K562 treated with DMSO at 1 percent for 24 hours (cell line): ENCODE data around the gene ULBP1. TPM values are rescaled to one million over a fixed set of nuclear protein-coding genes. Genes with fewer than 3 reads are reported as not detected.

ENCODE experiments used
- total RNA-seq: library from RNA; unstranded; fragments of 300-600 nt; gene quantifications from 2 replicates; pipeline ENCODE4 v1.2.3, GENCODE V29; 2022; ENCODE audit warnings: low read depth; ENCODE audit not compliant: insufficient read depth

The ULBP1 gene
- 7.2 and 7.7 TPM in 2 replicates for total RNA-seq

DNA sequence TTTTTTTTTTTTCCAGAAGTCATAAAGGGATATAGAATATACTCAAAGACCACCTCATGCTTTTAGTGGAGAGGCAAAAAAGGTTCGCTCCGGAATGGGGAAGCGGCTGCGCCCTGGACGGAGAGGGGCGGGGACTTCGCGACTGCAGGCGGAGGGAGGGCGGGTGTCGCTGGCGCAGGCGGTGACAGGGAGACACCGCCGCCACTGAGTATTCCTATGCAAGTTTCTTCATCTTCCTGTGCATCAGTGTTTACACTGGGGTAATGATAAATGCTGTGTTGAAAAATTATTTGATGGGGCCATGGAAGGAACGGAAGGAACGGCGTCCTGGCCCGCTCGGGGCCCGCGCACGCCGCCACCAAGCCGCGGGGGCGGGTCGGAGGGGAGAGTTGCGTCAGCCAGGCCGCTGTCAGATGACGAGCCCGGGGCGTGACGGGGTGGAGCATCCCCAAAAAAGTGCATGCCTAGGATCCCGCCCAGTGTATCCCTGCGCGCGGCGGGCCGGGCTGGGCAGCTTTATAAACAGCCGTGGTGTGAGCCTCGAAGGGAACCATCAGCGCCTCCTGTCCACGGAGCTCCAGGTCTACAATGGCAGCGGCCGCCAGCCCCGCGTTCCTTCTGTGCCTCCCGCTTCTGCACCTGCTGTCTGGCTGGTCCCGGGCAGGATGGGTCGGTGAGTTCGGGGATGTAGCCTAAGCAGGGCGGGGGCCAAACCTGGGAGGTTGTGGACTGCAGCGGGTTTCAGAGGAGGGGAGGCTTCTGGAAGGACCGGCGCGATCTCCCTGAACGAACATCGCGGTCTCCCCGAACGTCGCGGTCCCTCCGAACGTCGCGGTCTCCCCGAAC is at the start of gene ULBP1:
ULBP1 (plus strand) TSS at position 482 of the 846 bp plus-strand sequence; CDS start at position 589, 107 bp downstream.

DNA sequence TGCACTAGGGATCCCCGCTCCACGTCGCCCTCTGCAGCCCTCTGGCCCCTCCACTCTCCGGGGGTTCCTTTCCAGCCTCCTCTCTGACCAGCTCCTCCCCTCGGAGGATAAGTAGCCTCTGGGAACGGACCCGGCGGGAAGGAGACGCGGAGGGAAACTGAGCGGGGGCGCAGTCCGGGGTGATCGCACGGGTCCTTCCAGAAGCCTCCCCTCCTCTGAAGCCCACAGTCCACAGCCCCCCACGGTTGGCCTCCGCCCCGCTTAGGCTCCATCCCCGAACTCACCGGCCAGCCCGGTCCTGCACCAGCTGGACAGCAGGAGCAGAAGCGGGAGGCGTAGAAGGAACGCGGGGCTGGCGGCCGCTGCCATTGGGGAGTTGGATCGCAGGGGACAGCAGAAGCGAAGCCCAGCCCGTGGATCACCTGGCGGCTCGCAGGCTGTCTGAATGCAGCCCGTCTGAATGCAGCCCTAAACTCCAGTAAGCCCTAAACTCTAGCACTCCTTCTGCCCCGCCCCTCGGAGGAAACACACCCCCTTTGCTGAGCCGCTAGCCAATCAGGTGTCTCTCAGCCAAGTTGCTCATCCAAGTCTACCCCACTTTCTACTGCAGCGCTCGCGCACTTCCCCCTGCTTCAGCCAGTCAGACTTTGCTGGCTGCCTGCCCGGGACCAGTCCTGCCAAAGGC is 41.0 kb upstream of the ULBP1 start, which contains the start of gene RAET1G:
RAET1G (minus strand) TSS at position 480 of the 685 bp plus-strand sequence; CDS start at position 369, 111 bp downstream.

GRCh38 chr6:149941583-149942460 is 21.9 kb upstream of the ULBP1 start, which contains the start of gene ULBP2:
Gene ULBP2, plus strand, starts transcription at chr6:149942014. Its CDS starts 59 bp downstream, at chr6:149942073.

Other genes starting within 250 kb of the ULBP1 start
- 10.2 and 10.7 TPM in 2 replicates for gene LATS1, start 245.8 kb upstream of the ULBP1 start, total RNA-seq
- 27.0 and 27.3 TPM in 2 replicates for gene NUP43, start 217.4 kb upstream of the ULBP1 start, total RNA-seq
- 358 and 384 TPM in 2 replicates for gene PCMT1, start 214.2 kb upstream of the ULBP1 start, total RNA-seq
- gene LRP11, start 99.6 kb upstream of the ULBP1 start, total RNA-seq: 8.1 and 8.7 TPM in 2 replicates
- gene RAET1E, start 65.8 kb upstream of the ULBP1 start, total RNA-seq: not detected in 2 replicates
- 0.38 TPM in 1 of 2 replicates, not detected in the other for gene RAET1G, start 40.8 kb upstream of the ULBP1 start, total RNA-seq
- gene ULBP2, start 21.9 kb upstream of the ULBP1 start, total RNA-seq: 12.7 and 18.3 TPM in 2 replicates
- gene RAET1L, start 61.6 kb downstream of the ULBP1 start, total RNA-seq: not detected in 2 replicates
- not detected in 2 replicates for gene ULBP3, start 105.2 kb downstream of the ULBP1 start, total RNA-seq
- gene PPP1R14C, start 179.1 kb downstream of the ULBP1 start, total RNA-seq: 4.5 TPM in 2 replicates